Retinal pigment epithelial cell (primary cell): ENCODE results near the gene ICAM4.

Experiments
- DNase-seq: peaks from one replicate; pipeline ENCODE4 v3.0.0-alpha.2; 2010; ENCODE audit warnings: low read depth
- H3K4me3 ChIP-seq: 2 replicates; pipeline ENCODE4 v1.5.1; 2011; ENCODE audit warnings: mild to moderate bottlenecking, low read length, control low read depth, moderate library complexity
- CTCF ChIP-seq: conservative IDR thresholded peaks from 2 replicates; pipeline ENCODE4 v1.5.1; 2011; ENCODE audit warnings: low read depth, low read length, control low read depth, inconsistent platforms

ICAM4 gene

DNA sequence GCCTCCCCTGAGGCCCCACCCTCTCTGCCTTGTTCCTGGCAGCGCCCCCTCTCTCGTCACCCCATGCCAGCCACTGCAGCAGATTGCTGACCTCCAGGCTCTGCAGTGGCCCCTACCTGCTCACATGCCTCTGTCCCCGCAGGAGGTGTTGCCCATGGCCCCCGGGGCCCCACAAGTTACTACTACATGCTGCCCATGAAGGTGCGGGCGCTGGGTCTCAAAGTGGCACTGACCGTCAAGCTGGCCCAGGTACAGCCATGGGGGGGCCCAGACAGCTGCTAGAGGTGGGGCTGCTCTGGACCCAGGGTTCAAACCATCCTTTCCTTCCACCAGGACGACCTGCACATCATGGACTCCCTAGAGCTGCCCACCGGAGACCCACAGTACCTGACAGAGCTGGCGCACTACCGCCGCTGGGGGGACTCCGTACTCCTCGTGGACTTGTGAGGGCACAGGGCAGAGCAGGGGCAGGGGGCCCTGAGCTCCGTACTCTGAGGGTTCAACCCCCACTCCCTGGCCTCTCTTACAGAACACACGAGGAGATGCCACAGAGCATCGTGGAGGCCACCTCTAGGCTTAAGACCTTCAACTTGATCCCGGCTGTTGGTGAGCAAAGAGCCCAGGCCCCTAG lies 28.6 kb upstream of the ICAM4 start:
- no peak overlapping the region for H3K4me3 ChIP-seq
- TF ChIP-seq CTCF: no peak
- DNase-seq: no peak

DNA sequence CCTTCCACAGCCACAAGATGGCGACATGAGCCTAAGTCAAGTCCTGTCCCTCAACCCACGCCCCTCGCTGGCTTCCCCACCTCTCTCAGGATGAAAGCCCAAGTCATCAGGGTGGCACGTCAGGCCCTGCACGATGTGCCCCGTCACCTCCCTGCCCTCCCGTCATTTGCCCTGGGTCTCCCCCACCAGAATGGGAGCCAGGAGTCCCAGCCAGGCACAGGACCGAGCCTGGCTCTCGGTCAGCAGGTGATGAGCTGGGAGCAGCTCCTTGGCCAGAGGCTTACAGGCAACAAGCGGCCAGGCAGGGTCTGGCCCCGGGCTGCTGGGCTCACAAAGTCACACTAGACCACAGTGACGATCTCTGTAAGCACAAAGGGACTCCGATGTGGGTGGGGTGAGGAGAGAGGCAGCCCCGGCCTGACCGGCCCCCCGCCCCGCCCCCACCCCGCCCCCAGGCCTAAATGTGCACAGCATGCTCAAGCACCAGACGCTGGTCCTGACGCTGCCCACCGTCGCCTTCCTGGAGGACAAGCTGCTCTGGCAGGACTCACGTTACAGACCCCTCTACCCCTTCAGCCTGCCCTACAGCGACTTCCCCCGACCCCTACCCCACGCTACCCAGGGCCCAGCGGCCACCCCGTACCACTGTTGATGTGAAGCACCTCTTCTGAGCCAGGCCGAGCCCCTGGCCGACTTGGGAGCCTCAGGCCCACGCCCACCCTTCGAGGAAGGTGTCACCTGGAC lies 27.4 kb upstream of the ICAM4 start:
- DNase-seq: peak; percentile 40
- TF ChIP-seq CTCF: peak; percentile 77
- H3K4me3 ChIP-seq: no peak overlapping the region

DNA sequence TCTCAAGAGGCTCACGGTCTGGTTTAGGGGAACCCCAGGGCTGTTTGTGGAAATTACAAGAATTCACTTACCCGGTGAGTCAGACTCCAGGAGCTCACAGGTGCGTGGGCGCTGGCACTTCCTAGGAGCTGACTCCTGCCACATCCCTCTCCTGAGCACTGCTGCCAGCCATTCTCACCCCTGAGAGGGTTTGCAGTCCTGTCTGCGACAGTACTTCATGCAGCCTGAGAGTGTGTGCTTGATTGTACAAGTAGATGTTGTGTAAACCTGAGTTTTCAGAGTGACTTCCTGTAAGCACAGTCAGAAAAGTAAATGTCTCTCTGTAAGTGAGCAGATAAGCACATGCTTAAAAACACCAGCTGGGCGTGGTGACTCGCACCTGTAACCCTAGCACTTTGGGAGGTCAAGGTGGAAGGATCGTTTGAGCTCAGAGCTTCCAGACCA lies 26.6 kb upstream of the ICAM4 start:
- no peak for TF ChIP-seq CTCF
- H3K4me3 ChIP-seq: no peak overlapping the region
- no peak for DNase-seq

GRCh38 chr19:10262771-10263170 lies 24.0 kb upstream of the ICAM4 start:
- TF ChIP-seq CTCF: no peak
- no peak for DNase-seq
- no peak overlapping the region for H3K4me3 ChIP-seq

DNA sequence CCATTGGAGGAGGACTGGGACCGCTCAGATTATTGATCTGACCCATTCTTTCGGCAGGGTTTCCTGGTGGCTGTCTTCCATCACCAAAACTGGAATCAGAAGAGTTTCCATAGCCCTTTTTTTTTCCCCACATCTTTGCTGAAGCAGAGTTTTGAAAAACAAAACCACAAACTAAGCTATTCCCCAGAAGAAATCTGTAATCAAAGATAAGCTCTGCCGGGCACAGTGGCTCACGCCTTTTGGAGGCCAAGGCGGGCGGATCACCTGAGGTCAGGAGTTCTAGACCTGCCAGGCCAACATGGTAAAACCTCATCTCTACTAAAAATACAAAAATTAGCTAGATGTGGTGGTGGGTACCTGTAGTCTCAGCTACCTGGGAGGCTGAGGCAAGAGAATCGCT lies 20.0 kb upstream of the ICAM4 start:
- DNase-seq: no peak
- no peak for TF ChIP-seq CTCF
- no peak overlapping the region for H3K4me3 ChIP-seq

- H3K4me3 ChIP-seq: no peak overlapping the region
- TF ChIP-seq CTCF: no peak
- DNase-seq: no peak
Measured at GRCh38 chr19:10268071-10268470, 18.7 kb upstream of the ICAM4 start.
